GM19035 (cell line): ENCODE data around the gene MUS81.

ENCODE experiments used
- ATAC-seq: cut with Tn5 transposase; IDR thresholded peaks from one replicate; pipeline ENCODE4 v1.9.1; 2021; ENCODE audit not compliant: unreplicated experiment

MUS81 gene

DNA sequence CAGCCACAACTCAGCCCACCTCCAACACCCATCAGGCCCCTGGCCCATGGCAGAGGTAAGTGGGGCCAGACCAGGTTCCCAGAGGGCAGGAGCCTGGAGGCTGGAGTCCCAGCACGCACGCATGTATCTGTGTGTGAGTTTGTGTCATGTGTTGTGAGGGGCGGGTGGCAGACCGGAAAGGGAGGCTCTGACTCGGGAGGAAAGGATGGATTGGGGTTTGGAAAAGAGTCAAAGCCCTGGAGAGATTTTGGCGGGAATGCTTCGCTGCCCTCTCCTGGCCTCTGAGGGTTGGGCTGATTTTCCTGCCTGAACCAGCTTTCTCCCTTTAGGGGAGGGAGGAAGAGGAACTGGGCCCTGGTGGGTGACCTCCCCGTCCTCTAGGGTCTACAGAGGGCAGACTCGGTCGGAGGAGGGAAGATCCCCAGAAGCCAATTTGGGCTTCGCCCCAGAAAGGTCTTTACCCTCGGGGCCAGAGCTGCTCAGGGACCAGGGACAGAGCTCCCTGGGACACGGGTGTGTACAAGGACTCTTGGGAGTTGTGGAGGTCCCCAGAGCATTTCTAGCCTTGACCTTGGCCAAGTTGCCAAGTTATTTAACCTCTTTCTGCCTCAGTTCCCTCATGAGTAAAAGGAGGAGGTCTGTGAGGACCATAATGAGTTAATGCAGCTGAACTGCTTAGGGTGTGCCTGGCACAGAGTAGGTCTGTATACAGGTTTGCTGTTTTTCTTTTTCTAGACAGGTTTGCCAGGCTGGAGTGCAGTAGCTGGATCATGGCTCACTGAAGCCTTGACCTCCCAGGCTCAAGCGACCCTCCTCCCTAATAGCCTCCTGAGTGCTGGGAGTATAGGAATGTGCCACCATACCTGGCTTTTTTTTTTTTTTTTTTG lies 51.7 kb downstream of the MUS81 start:
- no peak for ATAC-seq

DNA sequence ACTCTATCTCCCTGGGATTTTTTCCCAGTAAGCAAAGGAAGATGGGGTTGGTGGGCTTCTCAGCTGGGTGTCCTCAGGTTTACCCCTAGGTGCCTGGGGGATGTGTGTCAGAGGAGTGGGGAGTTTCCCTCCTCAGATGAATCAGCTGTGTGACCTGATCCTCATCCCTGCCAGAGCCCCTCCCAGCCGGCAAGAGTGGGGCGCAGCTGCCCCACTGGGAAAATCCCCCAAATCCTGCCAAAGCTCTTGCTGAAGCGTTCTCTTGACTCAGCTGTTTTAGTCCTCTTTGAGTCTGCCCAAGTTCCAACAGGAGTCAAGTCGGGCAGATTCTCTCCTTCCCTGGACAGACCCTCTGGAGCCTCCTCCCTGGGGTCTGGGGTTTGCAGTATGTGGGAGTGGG lies 52.6 kb downstream of the MUS81 start:
- ATAC-seq: no peak

DNA sequence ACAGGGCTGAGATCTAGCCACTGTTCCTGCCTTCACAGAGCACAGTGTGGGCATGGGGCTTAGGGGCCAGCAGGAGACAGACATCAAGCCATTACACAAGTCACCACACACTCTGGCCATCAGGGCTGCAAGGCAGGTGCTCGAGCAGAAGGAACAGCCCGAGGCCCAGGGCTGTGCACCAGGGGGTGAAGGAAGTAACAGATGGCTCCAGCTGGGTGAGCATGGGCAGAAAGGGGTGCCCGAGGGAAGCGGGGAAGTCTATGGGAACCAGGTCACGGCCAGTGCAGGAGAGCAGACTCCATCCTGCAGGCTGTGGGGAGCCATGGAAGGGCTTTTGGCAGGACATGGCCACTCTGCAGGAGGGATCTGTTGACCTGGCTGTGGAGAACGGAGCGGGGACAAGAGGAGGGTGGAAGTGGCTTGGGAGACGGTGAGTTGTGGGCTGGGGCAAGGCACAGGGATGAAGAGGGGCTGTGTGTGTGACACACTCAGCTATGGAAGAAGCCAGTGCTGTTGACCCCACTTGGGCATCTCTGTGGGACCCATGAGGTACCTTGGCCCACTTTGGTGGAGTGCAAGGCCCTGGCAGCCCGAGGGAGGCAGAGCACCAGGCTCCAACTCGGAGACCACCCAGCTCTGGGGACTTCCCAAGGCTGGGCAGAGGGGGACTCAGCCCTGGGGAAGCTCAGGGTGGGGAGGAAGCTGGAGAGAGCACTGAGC lies 55.0 kb downstream of the MUS81 start:
- ATAC-seq: no peak

DNA sequence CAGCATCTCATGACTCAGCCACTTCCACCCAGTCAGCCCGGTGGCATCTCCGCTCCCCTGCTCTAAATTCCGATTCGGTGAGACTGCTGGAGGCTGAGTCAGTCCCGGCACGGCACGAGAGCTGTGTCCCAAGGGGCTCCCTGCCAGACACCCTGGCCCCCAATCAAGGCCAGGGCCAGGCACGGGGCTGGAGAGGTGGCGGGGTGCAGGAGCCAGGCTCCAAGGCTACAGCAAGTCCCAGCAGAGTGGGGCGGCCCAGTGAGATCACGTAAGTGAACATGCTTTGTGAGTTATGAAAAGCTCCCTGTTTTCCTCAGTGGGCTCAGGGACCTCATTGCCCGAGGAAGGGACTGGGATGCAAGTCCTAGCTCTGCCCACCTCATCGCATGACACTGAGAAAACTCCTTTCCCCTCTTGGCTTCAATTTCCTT lies 55.6 kb downstream of the MUS81 start:
- ATAC-seq: no peak
